Activated CD4-positive, alpha-beta T cell treated with anti-CD3 and anti-CD28 coated beads, Interleukin-2, amount 10 ng/mL, durations not matched to agents 7 days and 5 days (primary cell): Measurements from ENCODE around the gene CEACAM16. TPM values are rescaled to one million over a fixed set of nuclear protein-coding genes. Genes with fewer than 3 reads are reported as not detected.

Experiments used
- CTCF ChIA-PET: fragments of 350-600 bp; sonication (Branson Sonifier 250); formaldehyde crosslinking; loops from one replicate; lab custom pipeline; 2021; ENCODE audit warnings: antibody characterized with exemption; lab: Charles Lee
- POLR2A ChIA-PET: fragments of 350-600 bp; sonication (Branson Sonifier 250); formaldehyde crosslinking; loops from one replicate; lab custom pipeline; 2021; ENCODE audit warnings: antibody characterized with exemption; lab: Charles Lee
- DNase-seq: peaks from one replicate; pipeline ENCODE4 v3.0.0-alpha.2; 2020
- H3K27ac Mint-ChIP-seq: one replicate; pipeline ENCODE4 v1.8.0; 2021; ENCODE audit warnings: mild to moderate bottlenecking, moderate library complexity, mixed read lengths
- H3K27me3 Mint-ChIP-seq: one replicate; pipeline ENCODE4 v1.8.0; 2021; ENCODE audit warnings: mixed read lengths
- H3K36me3 Mint-ChIP-seq: one replicate; pipeline ENCODE4 v1.8.0; 2021; ENCODE audit warnings: low read depth, mixed read lengths
- H3K4me1 Mint-ChIP-seq: one replicate; pipeline ENCODE4 v1.8.0; 2021; ENCODE audit warnings: mixed read lengths
- H3K4me3 Mint-ChIP-seq: one replicate; pipeline ENCODE4 v1.8.0; 2021; ENCODE audit warnings: mild to moderate bottlenecking, moderate library complexity, mixed read lengths
- H3K9me3 Mint-ChIP-seq: one replicate; pipeline ENCODE4 v1.8.0; 2021; ENCODE audit warnings: mixed read lengths
- total RNA-seq, 2 experiments: library from RNA; stranded (reverse); gene quantifications; one replicate each; pipeline ENCODE4 v1.2.3, GENCODE V29; 2021

The CEACAM16 gene
- total RNA-seq, 2 experiments from 2014 or later: not detected

- ChIA-PET POLR2A (interaction anchor here (1.1 to 1.5 kb wide), 2 partner anchors 29 to 47 kb away, joined by 3 to 7 read pairs; no protein-coding TSS in a partner anchor), CTCF (interaction anchor here (0.7 to 7.8 kb wide), 38 partner anchors 9 to 716 kb away, joined by 3 to 222 read pairs (median 5); partner anchors contain the start of genes BCAM and NECTIN2)
- Mint-ChIP-seq H3K4me1 (peaks cover 45% of the 10 kb centered on the region), H3K27ac (peak overlapping the region; percentile 55), H3K27me3 (no peaks in the 10 kb centered on the region), H3K9me3 (no peaks in the 10 kb centered on the region), H3K4me3 (no peak overlapping the region), H3K36me3 (no peaks in the 10 kb centered on the region)
- DNase-seq: peak; percentile 80
These were observed 25.0 kb downstream of the CEACAM16 start for GRCh38 chr19:44723952-44724319.

- Mint-ChIP-seq H3K27me3 (no peaks in the 10 kb centered on the region), H3K4me1 (peaks cover 45% of the 10 kb centered on the region), H3K27ac (no peak overlapping the region), H3K36me3 (no peaks in the 10 kb centered on the region), H3K9me3 (no peaks in the 10 kb centered on the region), H3K4me3 (no peak overlapping the region)
- POLR2A ChIA-PET: no interaction called here
- CTCF ChIA-PET: interaction anchor here (1.2 to 7.8 kb wide), 7 partner anchors 15 to 74 kb away, joined by 3 to 222 read pairs (median 9); no protein-coding TSS in a partner anchor
- DNase-seq: no peak
These were observed 26.3 kb downstream of the CEACAM16 start for GRCh38 chr19:44725251-44725650.

DNA sequence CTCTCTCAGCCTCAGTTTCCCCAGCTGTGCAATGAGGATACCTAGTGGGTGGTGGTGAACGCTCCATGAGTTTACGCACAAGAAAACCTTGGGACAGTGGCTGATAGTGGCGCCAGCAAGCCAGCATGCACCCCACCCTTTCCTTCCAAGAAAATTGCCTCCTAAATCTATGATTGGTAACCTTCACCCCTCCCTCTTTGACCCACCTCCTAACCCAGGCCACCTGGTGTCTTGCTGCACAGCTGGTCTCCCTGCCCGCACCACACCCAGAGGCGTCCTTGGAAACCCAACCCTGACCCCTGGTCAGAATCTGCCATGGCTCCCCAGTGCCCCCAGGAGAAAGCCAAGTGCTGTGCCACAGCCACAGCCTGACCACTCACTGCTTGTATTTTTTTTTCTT, 26.7 kb downstream of the CEACAM16 start:
- Mint-ChIP-seq H3K27ac (peak overlapping the region; percentile 54), H3K9me3 (no peaks in the 10 kb centered on the region), H3K36me3 (no peaks in the 10 kb centered on the region), H3K4me1 (peaks cover 45% of the 10 kb centered on the region), H3K27me3 (no peaks in the 10 kb centered on the region), H3K4me3 (no peak overlapping the region)
- no peak for DNase-seq
- ChIA-PET POLR2A (no interaction called here), CTCF (interaction anchor here (0.5 to 7.8 kb wide), 5 partner anchors 37 to 418 kb away, joined by 3 to 222 read pairs (median 4); no protein-coding TSS in a partner anchor)

DNA sequence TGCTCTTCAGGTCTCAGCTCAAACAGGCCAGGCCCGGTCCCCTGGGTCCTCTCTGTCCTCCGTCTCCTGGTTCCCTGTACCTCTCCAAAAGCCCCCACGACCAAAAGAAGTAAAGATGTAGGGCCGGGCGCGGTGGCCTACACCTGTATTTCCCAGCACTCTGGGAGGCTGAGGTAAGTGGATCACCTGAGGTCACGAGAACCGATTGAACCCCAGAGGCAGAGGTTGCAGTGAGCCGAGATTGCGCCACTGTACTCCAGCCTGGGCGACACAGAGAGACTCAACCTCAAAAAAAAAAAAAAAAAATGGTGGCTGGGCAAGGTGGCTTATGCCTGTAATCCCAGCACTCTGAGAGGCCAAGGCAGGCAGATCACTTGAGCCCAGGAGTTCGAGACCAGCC, 27.5 kb downstream of the CEACAM16 start:
- no peak overlapping the region for H3K27ac Mint-ChIP-seq
- peaks cover 43% of the 10 kb centered on the region for H3K4me1 Mint-ChIP-seq
- no peaks in the 10 kb centered on the region for H3K9me3 Mint-ChIP-seq
- ChIA-PET CTCF (interaction anchor here (0.5 to 7.8 kb wide), 4 partner anchors 14 to 417 kb away, joined by 3 to 222 read pairs (median 4); no protein-coding TSS in a partner anchor), POLR2A (no interaction called here)
- H3K36me3 Mint-ChIP-seq: no peaks in the 10 kb centered on the region
- DNase-seq: no peak
- no peak overlapping the region for H3K4me3 Mint-ChIP-seq
- no peaks in the 10 kb centered on the region for H3K27me3 Mint-ChIP-seq

GRCh38 chr19:44728178-44728577, 29.2 kb downstream of the CEACAM16 start:
- Mint-ChIP-seq H3K4me1 (peaks cover 27% of the 10 kb centered on the region), H3K36me3 (no peaks in the 10 kb centered on the region), H3K9me3 (no peaks in the 10 kb centered on the region), H3K27ac (no peak overlapping the region), H3K4me3 (no peak overlapping the region), H3K27me3 (no peaks in the 10 kb centered on the region)
- no peak for DNase-seq
- POLR2A ChIA-PET: interaction anchor here (1.4 kb wide), 1 partner anchor 11 kb away, joined by 5 read pairs; no protein-coding TSS in a partner anchor
- CTCF ChIA-PET: interaction anchor here (0.9 to 2.4 kb wide), 4 partner anchors 15 to 43 kb away, joined by 3 to 20 read pairs (median 4); no protein-coding TSS in a partner anchor

GRCh38 chr19:44729516-44730033, 30.6 kb downstream of the CEACAM16 start:
- Mint-ChIP-seq H3K4me3 (no peak overlapping the region), H3K4me1 (peaks cover 13% of the 10 kb centered on the region), H3K9me3 (no peaks in the 10 kb centered on the region), H3K27ac (no peak overlapping the region), H3K27me3 (peaks cover under 1% of the 10 kb centered on the region), H3K36me3 (no peaks in the 10 kb centered on the region)
- DNase-seq: no peak
- POLR2A ChIA-PET: no interaction called here
- CTCF ChIA-PET: interaction anchor here (0.6 to 2.4 kb wide), 2 partner anchors 12 to 42 kb away, joined by 3 to 20 read pairs; no protein-coding TSS in a partner anchor

GRCh38 chr19:44731081-44731480, 32.1 kb downstream of the CEACAM16 start:
- H3K9me3 Mint-ChIP-seq: no peaks in the 10 kb centered on the region
- peaks cover 7% of the 10 kb centered on the region for H3K27me3 Mint-ChIP-seq
- no peak overlapping the region for H3K27ac Mint-ChIP-seq
- CTCF ChIA-PET: interaction anchor here (1.0 to 1.1 kb wide), 2 partner anchors 8 to 40 kb away, joined by 3 to 4 read pairs; no protein-coding TSS in a partner anchor
- no peak for DNase-seq
- POLR2A ChIA-PET: no interaction called here
- H3K36me3 Mint-ChIP-seq: no peaks in the 10 kb centered on the region
- H3K4me1 Mint-ChIP-seq: peaks cover 9% of the 10 kb centered on the region
- no peak overlapping the region for H3K4me3 Mint-ChIP-seq

GRCh38 chr19:44731622-44732021, 32.7 kb downstream of the CEACAM16 start:
- no peak overlapping the region for H3K4me3 Mint-ChIP-seq
- H3K27ac Mint-ChIP-seq: no peak overlapping the region
- no peaks in the 10 kb centered on the region for H3K9me3 Mint-ChIP-seq
- POLR2A ChIA-PET: no interaction called here
- DNase-seq: no peak
- H3K36me3 Mint-ChIP-seq: no peaks in the 10 kb centered on the region
- peaks cover 7% of the 10 kb centered on the region for H3K27me3 Mint-ChIP-seq
- CTCF ChIA-PET: interaction anchor here (1.0 to 1.4 kb wide), 3 partner anchors 9 to 39 kb away, joined by 3 to 4 read pairs (median 3); no protein-coding TSS in a partner anchor
- H3K4me1 Mint-ChIP-seq: peaks cover 9% of the 10 kb centered on the region

GRCh38 chr19:44732235-44733014, 33.5 kb downstream of the CEACAM16 start:
- Mint-ChIP-seq H3K4me1 (peaks cover 9% of the 10 kb centered on the region), H3K4me3 (no peak overlapping the region), H3K9me3 (no peaks in the 10 kb centered on the region), H3K27me3 (peaks cover 7% of the 10 kb centered on the region), H3K36me3 (no peaks in the 10 kb centered on the region), H3K27ac (no peak overlapping the region)
- POLR2A ChIA-PET: no interaction called here
- CTCF ChIA-PET: interaction anchor here (1.1 to 2.2 kb wide), 5 partner anchors 8 to 52 kb away, joined by 3 to 14 read pairs (median 5); no protein-coding TSS in a partner anchor
- no peak for DNase-seq

DNA sequence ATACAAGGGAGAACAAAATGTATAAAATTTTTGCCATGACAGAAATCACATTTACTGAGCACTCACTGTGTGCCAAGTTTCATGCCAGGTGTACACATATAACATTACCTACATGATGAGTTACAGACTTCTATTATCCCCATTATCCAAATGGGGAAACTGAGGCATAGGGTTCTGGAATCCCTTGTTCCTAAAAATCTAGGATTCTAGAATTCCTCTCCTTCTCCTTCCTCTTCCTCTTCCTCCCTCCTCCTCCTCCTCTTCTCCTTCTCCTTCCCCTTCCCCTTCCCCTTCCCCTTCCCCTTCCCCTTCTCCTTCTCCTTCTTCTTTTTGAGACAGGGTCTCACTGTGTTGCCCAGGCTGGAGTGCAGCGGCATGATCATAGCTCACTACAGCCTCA, 35.4 kb downstream of the CEACAM16 start:
- Mint-ChIP-seq H3K27ac (no peak overlapping the region), H3K9me3 (no peaks in the 10 kb centered on the region), H3K4me1 (peaks cover 3% of the 10 kb centered on the region), H3K4me3 (no peak overlapping the region), H3K27me3 (peaks cover 7% of the 10 kb centered on the region), H3K36me3 (no peaks in the 10 kb centered on the region)
- CTCF ChIA-PET: interaction anchor here (0.6 to 2.2 kb wide), 3 partner anchors 9 to 21 kb away, joined by 3 to 14 read pairs (median 4); no protein-coding TSS in a partner anchor
- POLR2A ChIA-PET: no interaction called here
- no peak for DNase-seq

DNA sequence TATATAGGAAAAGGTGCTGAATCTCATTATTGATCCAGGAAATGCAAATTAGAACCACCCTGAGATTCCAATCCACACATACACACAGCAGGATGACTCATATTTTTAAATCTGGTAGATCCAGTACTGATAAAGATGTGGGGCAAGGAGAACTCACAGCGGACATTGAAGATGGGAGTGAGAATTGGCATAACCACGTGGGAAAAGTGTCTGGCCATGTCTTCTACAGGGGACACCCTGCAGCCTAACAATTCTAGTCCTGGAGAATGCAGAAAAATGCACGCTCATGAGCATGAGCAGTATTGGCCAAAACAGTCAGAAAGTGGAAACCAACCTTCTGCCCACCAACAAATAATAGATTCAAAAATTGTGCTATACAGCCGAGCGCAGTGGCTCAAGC, 36.1 kb downstream of the CEACAM16 start:
- Mint-ChIP-seq H3K27ac (no peak overlapping the region), H3K27me3 (peaks cover 7% of the 10 kb centered on the region), H3K4me1 (peaks cover 3% of the 10 kb centered on the region), H3K36me3 (no peaks in the 10 kb centered on the region), H3K4me3 (no peak overlapping the region), H3K9me3 (no peaks in the 10 kb centered on the region)
- CTCF ChIA-PET: no interaction called here
- POLR2A ChIA-PET: no interaction called here
- DNase-seq: no peak

DNA sequence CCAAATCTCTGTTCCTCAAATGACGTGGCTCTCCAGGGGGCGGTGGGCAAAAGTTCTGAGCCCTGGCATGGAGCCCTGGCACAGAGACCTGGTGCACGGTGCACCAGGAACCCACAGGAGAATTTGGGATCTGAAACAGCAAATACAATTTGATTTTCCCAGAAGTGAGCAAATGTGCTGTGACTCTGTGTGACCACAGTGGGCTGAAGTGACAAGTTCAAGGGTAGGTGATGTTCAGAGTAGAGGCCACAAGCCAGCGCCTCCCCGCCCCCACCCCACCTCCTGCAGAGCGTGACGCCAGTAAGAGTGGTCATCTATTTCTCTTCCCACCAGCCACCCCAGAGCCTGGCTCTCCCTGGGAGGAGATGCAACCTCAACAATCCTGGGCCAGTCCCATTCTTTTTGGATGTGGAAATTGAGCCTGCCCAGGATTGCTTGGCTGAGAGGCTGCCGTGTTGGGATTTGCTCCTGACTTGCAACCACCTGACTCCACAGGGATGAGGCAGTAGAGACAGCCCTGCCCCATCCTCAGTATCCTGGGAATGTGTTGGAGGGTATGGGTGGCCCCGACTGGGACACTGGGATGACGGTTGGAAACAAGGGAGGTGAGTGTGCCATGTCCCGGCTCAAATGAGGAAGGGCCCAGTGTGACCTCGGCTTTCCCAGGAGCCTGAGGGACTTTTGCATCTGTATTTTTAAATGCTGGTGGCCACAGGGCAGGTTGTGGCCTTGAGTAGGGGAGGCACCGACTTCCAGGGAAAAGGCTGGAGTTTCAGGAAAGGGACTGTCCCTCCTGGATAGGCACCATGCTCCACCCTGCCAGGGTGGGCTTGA, 38.5 kb downstream of the CEACAM16 start:
- no peak overlapping the region for H3K4me3 Mint-ChIP-seq
- DNase-seq: no peak
- peaks cover 7% of the 10 kb centered on the region for H3K27me3 Mint-ChIP-seq
- CTCF ChIA-PET: interaction anchor here (1.4 to 6.1 kb wide), 2 partner anchors 14 kb away, joined by 4 to 39 read pairs; no protein-coding TSS in a partner anchor
- POLR2A ChIA-PET: no interaction called here
- H3K27ac Mint-ChIP-seq: no peak overlapping the region
- no peaks in the 10 kb centered on the region for H3K9me3 Mint-ChIP-seq
- H3K4me1 Mint-ChIP-seq: peaks cover 5% of the 10 kb centered on the region
- no peaks in the 10 kb centered on the region for H3K36me3 Mint-ChIP-seq
